Neural cell (in vitro differentiated cells): Measurements from ENCODE around the gene NLRP14. TPM values are rescaled to one million over a fixed set of nuclear protein-coding genes. Genes with fewer than 3 reads are reported as not detected.

ENCODE experiments used
- H2AFZ ChIP-seq: fragments of 200-600, 300-800 bp; sonication (generic), shearing (Covaris generic); 2 replicates; pipeline ENCODE4 v1.6.0; 2014; ENCODE audit warnings: low read depth, mild to moderate bottlenecking, antibody characterized with exemption, low read length, moderate library complexity
- H3F3A ChIP-seq: fragments of 200-600 bp; shearing (Covaris generic); 2 replicates; pipeline ENCODE4 v1.6.1; 2016; ENCODE audit warnings: mild to moderate bottlenecking, moderate library complexity, mixed read lengths, antibody characterized with exemption, low read length; ENCODE audit not compliant: insufficient read depth, poor library complexity, severe bottlenecking
- H3K27ac ChIP-seq: fragments of 200-600, 300-800 bp; sonication (generic), shearing (Covaris generic); 2 replicates; pipeline ENCODE4 v1.5.1; 2014; ENCODE audit warnings: mild to moderate bottlenecking, low read length, moderate library complexity
- H3K27me3 ChIP-seq: fragments of 300-800, 200-600 bp; sonication (generic), shearing (Covaris generic); 2 replicates; pipeline ENCODE4 v1.6.0; 2014; ENCODE audit warnings: mild to moderate bottlenecking, low read depth, low read length, moderate library complexity; ENCODE audit not compliant: insufficient read depth
- H3K36me3 ChIP-seq: fragments of 300-800, 200-600 bp; sonication (generic), shearing (Covaris generic); 2 replicates; pipeline ENCODE4 v1.5.1; 2014; ENCODE audit warnings: mild to moderate bottlenecking, antibody characterized with exemption, low read length, moderate library complexity; ENCODE audit not compliant: insufficient read depth
- H3K4me2 ChIP-seq: fragments of 300-800, 200-600 bp; sonication (generic), shearing (Covaris generic); 2 replicates; pipeline ENCODE4 v1.6.0; 2014; ENCODE audit warnings: mild to moderate bottlenecking, low read length
- H3K4me3 ChIP-seq: fragments of 300-800, 200-600 bp; sonication (generic), shearing (Covaris generic); 2 replicates; pipeline ENCODE4 v1.5.1; 2014; ENCODE audit warnings: mild to moderate bottlenecking, low read length, moderate library complexity
- H3K79me2 ChIP-seq: fragments of 200-600 bp; shearing (Covaris generic); replicated peaks from 2 replicates; pipeline ENCODE4 v1.6.0; 2014; ENCODE audit warnings: mild to moderate bottlenecking, low read length, moderate library complexity; ENCODE audit not compliant: insufficient read depth
- H3K9ac ChIP-seq: fragments of 300-800, 200-600 bp; sonication (generic), shearing (Covaris generic); 2 replicates; pipeline ENCODE4 v1.6.1; 2016; ENCODE audit warnings: mild to moderate bottlenecking, low read length, mixed read lengths
- H3K9me2 ChIP-seq: fragments of 200-600 bp; shearing (Covaris generic); 2 replicates; pipeline ENCODE4 v1.6.1; 2016; ENCODE audit warnings: mild to moderate bottlenecking, low read length, mixed read lengths; ENCODE audit not compliant: insufficient read depth
- H3K9me3 ChIP-seq: fragments of 200-600, 300-800 bp; sonication (generic), shearing (Covaris generic); 2 replicates; pipeline ENCODE4 v1.6.1; 2016; ENCODE audit warnings: mild to moderate bottlenecking, mixed run types, low read length, moderate library complexity, mixed read lengths
- H4K20me1 ChIP-seq: fragments of 200-600 bp; shearing (Covaris generic); 2 replicates; pipeline ENCODE4 v1.6.1; 2016; ENCODE audit warnings: mild to moderate bottlenecking, mixed run types; ENCODE audit not compliant: insufficient read depth
- CTCF ChIP-seq: fragments of 450-650 bp; IDR thresholded peaks from 2 replicates; pipeline ENCODE4 v1.5.1; 2014; ENCODE audit warnings: antibody characterized with exemption, mild to moderate bottlenecking, moderate library complexity; ENCODE audit not compliant: poor library complexity, severe bottlenecking
- EP300 ChIP-seq: fragments of 450-650 bp; conservative IDR thresholded peaks from 2 replicates; pipeline ENCODE4 v1.6.1; 2014; ENCODE audit warnings: antibody characterized with exemption, mild to moderate bottlenecking, moderate library complexity; ENCODE audit not compliant: poor library complexity, severe bottlenecking
- EZH2 ChIP-seq: fragments of 200-600, 300-800 bp; shearing (Covaris generic), sonication (generic); IDR thresholded peaks from 2 replicates; pipeline ENCODE4 v1.6.1; 2014; ENCODE audit warnings: antibody characterized with exemption, low read length, borderline replicate concordance, mild to moderate bottlenecking; ENCODE audit not compliant: insufficient read depth, poor library complexity, severe bottlenecking
- MXI1 ChIP-seq: fragments of 450-650 bp; conservative IDR thresholded peaks from 2 replicates; pipeline ENCODE4 v1.6.1; 2014; ENCODE audit warnings: antibody characterized with exemption, mild to moderate bottlenecking; ENCODE audit not compliant: poor library complexity, severe bottlenecking
- POLR2AphosphoS5 ChIP-seq: IDR thresholded peaks from 2 replicates; pipeline ENCODE4 v1.6.1; 2012
- RAD21 ChIP-seq: fragments of 450-650 bp; conservative IDR thresholded peaks from 2 replicates; pipeline ENCODE4 v1.6.1; 2014; ENCODE audit warnings: antibody characterized with exemption, mild to moderate bottlenecking, moderate library complexity
- REST ChIP-seq: IDR thresholded peaks from 2 replicates; pipeline ENCODE4 v1.6.1; 2012; ENCODE audit warnings: borderline replicate concordance
- SMC3 ChIP-seq: fragments of 450-650 bp; conservative IDR thresholded peaks from 2 replicates; pipeline ENCODE4 v1.6.1; 2014; ENCODE audit warnings: antibody characterized with exemption, mild to moderate bottlenecking, moderate library complexity; ENCODE audit not compliant: poor library complexity
- TAF1 ChIP-seq: IDR thresholded peaks from 2 replicates; pipeline ENCODE4 v1.6.1; 2012; ENCODE audit warnings: low read depth
- polyA plus RNA-seq: library from polyadenylated mRNA; depleted of rRNA; stranded (reverse); fragments of >200 nt; gene quantifications from 2 replicates; pipeline ENCODE4 v1.2.3, GENCODE V29; 2014

The NLRP14 gene
- polyA plus RNA-seq, 1 donor from 2014 or later, result 0.48 TPM

GRCh38 chr11:7028141-7028540 is 7.9 kb downstream of the NLRP14 start:
- Histone ChIP-seq H2AFZ (no peak overlapping the region), H3K4me3 (no peak overlapping the region), H3K27ac (no peak overlapping the region), H3K9me2 (no peaks in the 10 kb centered on the region), H3K4me2 (no peak overlapping the region), H3K9me3 (no peaks in the 10 kb centered on the region), H3K79me2 (no peaks in the 10 kb centered on the region), H3F3A (no peaks in the 10 kb centered on the region), H4K20me1 (no peaks in the 10 kb centered on the region), H3K36me3 (no peaks in the 10 kb centered on the region), H3K27me3 (no peaks in the 10 kb centered on the region), H3K9ac (no peak overlapping the region)
- TF ChIP-seq TAF1, result no peak

GRCh38 chr11:7030836-7031235 is 10.6 kb downstream of the NLRP14 start:
- H3K4me3 ChIP-seq, result no peak overlapping the region
- no peaks in the 10 kb centered on the region for H3K79me2 ChIP-seq
- no peaks in the 10 kb centered on the region for H4K20me1 ChIP-seq
- no peak overlapping the region for H3K27ac ChIP-seq
- TF ChIP-seq SMC3, result no peak
- TF ChIP-seq MXI1, result no peak
- TF ChIP-seq EP300, result no peak
- no peak for TF ChIP-seq REST
- TF ChIP-seq CTCF, result no peak
- TF ChIP-seq RAD21, result no peak
- TF ChIP-seq POLR2AphosphoS5, result no peak
- TF ChIP-seq EZH2, result no peak
- no peak for TF ChIP-seq TAF1
- no peaks in the 10 kb centered on the region for H3K9me2 ChIP-seq
- H3K27me3 ChIP-seq, result no peaks in the 10 kb centered on the region
- H3K9me3 ChIP-seq, result no peaks in the 10 kb centered on the region
- H3K36me3 ChIP-seq, result no peaks in the 10 kb centered on the region
- H3K4me2 ChIP-seq, result no peak overlapping the region
- H2AFZ ChIP-seq, result no peak overlapping the region
- H3K9ac ChIP-seq, result no peak overlapping the region
- H3F3A ChIP-seq, result no peaks in the 10 kb centered on the region

GRCh38 chr11:7031471-7031871 is 11.2 kb downstream of the NLRP14 start:
- no peaks in the 10 kb centered on the region for H3F3A ChIP-seq
- no peaks in the 10 kb centered on the region for H3K36me3 ChIP-seq
- no peaks in the 10 kb centered on the region for H3K27me3 ChIP-seq
- no peaks in the 10 kb centered on the region for H3K9me2 ChIP-seq
- H3K27ac ChIP-seq, result no peak overlapping the region
- no peaks in the 10 kb centered on the region for H3K79me2 ChIP-seq
- TF ChIP-seq RAD21, result no peak
- no peak for TF ChIP-seq POLR2AphosphoS5
- no peak for TF ChIP-seq CTCF
- no peak for TF ChIP-seq MXI1
- no peak for TF ChIP-seq SMC3
- TF ChIP-seq EZH2, result no peak
- TF ChIP-seq TAF1, result no peak
- no peak for TF ChIP-seq EP300
- TF ChIP-seq REST, result no peak
- H2AFZ ChIP-seq, result no peak overlapping the region
- H3K4me2 ChIP-seq, result no peak overlapping the region
- H3K4me3 ChIP-seq, result no peak overlapping the region
- no peaks in the 10 kb centered on the region for H3K9me3 ChIP-seq
- H4K20me1 ChIP-seq, result no peaks in the 10 kb centered on the region
- no peak overlapping the region for H3K9ac ChIP-seq
